Heart left ventricle (tissue), 13 donors: ENCODE data around the gene MISP.

Experiments used
- POLR2A ChIP-seq, 2 donors: fragments of 450-650 bp; IDR thresholded peaks; one replicate each; pipeline ENCODE4 v1.6.1; 2017; ENCODE audit warnings: antibody characterized with exemption in 2 of 2, mild to moderate bottlenecking in 2 of 2, moderate library complexity in 2 of 2
- TF ChIP-seq, protein P1 (sequence below), 12 donors: fragments of 200-600 bp; sonication (generic) in 4 of 12; IDR thresholded peaks; one replicate each; pipeline versions ENCODE4 v1.5.0 to v1.8.0; 2018 to 2022; ENCODE audit warnings: antibody characterized with exemption in 12 of 12, mild to moderate bottlenecking in 5 of 12
- donor health status: ischemic (EF 13 %, LVEDD 7.1; RV severe dilation, severe dysfunction).
- donor health status: DM: no; HTN: yes; CAD: no.
- donor health status: DM: no; HTN: no; CAD: no.
- donor health status: ischemic (EF 25% LVEDD 6.9; RV normal size, moderate dysfunction).
- donor health status: ischemic (EF 25% LVEDD 5.7; RV mildly dilated, moderate dysfunction).
- donor health status: ischemic (EF 35%, LVEDD 5.7; RV mildly dilated, moderate dysfunction).
- donor health status: nonischemic (EF 11% LVEDD 7.7; RV severe dilation, severe dysfunction).
- donor health status: DM: yes; HTN: yes; CAD: no.
- donor health status: PGD.
- donor health status: ischemic (EF 29% LVEDD 5.4; RV normal size, mild dysfunction).
- donor health status: nonischemic (EF 23%, LVEDD 6.1; RV moderate dilation, normal function).

DNA sequence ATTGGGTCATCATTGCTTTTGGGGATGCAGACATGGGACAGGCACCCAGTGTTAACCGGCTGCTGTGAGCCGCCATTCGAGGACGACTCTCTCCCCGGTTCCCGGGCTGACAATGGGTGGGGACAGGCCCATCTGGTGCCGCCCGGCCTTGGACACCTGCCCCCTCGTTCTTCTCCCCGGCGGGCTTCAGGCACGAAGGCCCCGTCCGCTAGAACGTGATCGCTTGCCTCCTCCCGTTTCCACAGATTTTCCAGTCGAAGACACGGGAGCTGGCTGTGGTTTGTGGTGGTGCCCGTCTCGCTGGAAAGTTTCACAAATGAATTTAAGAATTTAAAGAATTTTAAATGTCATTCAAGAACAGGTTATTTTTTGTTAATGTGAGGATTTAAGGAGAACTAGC lies 40.1 kb upstream of the MISP start:
- TF ChIP-seq, protein P1, sequence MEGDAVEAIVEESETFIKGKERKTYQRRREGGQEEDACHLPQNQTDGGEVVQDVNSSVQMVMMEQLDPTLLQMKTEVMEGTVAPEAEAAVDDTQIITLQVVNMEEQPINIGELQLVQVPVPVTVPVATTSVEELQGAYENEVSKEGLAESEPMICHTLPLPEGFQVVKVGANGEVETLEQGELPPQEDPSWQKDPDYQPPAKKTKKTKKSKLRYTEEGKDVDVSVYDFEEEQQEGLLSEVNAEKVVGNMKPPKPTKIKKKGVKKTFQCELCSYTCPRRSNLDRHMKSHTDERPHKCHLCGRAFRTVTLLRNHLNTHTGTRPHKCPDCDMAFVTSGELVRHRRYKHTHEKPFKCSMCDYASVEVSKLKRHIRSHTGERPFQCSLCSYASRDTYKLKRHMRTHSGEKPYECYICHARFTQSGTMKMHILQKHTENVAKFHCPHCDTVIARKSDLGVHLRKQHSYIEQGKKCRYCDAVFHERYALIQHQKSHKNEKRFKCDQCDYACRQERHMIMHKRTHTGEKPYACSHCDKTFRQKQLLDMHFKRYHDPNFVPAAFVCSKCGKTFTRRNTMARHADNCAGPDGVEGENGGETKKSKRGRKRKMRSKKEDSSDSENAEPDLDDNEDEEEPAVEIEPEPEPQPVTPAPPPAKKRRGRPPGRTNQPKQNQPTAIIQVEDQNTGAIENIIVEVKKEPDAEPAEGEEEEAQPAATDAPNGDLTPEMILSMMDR (IDR thresholded peaks at IDR 0.05), result no peak
- no peak for TF ChIP-seq POLR2A (IDR thresholded peaks at IDR 0.05)
